Peyer's patch (tissue), 4 donors: ENCODE results near the gene TECTA. TPM values are rescaled to one million over a fixed set of nuclear protein-coding genes. Genes with fewer than 3 reads are reported as not detected.

Experiments
- DNase-seq, 3 donors: peaks; one replicate each; pipeline ENCODE4 v3.0.0-alpha.2; 2017 to 2019
- H3K27ac ChIP-seq, 4 donors: fragments of 200-600 bp; sonication (generic); one replicate each; pipeline ENCODE4 v1.5.1; 2016 to 2019
- H3K27me3 ChIP-seq, 2 donors: fragments of 200-600 bp; sonication (generic); one replicate each; pipeline ENCODE4 v1.5.1; 2019
- H3K36me3 ChIP-seq, 3 donors: fragments of 200-600 bp; sonication (generic); one replicate each; pipeline ENCODE4 v1.5.1; 2016 to 2019
- H3K4me1 ChIP-seq, 4 donors: fragments of 200-600 bp; sonication (generic); one replicate each; pipeline ENCODE4 v1.5.1; 2016 to 2019
- H3K4me3 ChIP-seq, 4 donors: fragments of 200-600 bp; sonication (generic); 1 replicate in 3 of 4; 2 replicates in 1 of 4; pipeline ENCODE4 v1.5.1; 2016 to 2019; ENCODE audit warnings: mild to moderate bottlenecking in 1 of 4
- H3K9me3 ChIP-seq, 4 donors: fragments of 200-600 bp; sonication (generic); one replicate each; pipeline ENCODE4 v1.5.1; 2016 to 2019; ENCODE audit warnings: mild to moderate bottlenecking in 1 of 4
- POLR2A ChIP-seq, 2 donors: fragments of 450-650 bp; IDR thresholded peaks; one replicate each; pipeline ENCODE4 v1.5.1; 2017; ENCODE audit warnings: antibody characterized with exemption in 2 of 2, mild to moderate bottlenecking in 2 of 2, moderate library complexity in 2 of 2
- total RNA-seq, 4 donors: library from RNA; depleted of rRNA; stranded (reverse); fragments of >200 nt; gene quantifications; one replicate each; pipeline ENCODE4 v1.1.0, GENCODE V29; 2016
- TF ChIP-seq, protein P1 (sequence below), 6 experiments: fragments of 450-650 bp in 4 of 6; fragments of 200-600 bp in 2 of 6; sonication (generic) in 1 of 6; IDR thresholded peaks; one replicate each; pipeline ENCODE4 v1.5.1; 2017 to 2019; ENCODE audit warnings: antibody characterized with exemption in 6 of 6, mild to moderate bottlenecking in 3 of 6, moderate library complexity in 1 of 6

The TECTA gene
- total RNA-seq, 4 donors from 2014 or later = 0.19 to 6.6 (median 0.67) TPM; not detected in 1

DNA sequence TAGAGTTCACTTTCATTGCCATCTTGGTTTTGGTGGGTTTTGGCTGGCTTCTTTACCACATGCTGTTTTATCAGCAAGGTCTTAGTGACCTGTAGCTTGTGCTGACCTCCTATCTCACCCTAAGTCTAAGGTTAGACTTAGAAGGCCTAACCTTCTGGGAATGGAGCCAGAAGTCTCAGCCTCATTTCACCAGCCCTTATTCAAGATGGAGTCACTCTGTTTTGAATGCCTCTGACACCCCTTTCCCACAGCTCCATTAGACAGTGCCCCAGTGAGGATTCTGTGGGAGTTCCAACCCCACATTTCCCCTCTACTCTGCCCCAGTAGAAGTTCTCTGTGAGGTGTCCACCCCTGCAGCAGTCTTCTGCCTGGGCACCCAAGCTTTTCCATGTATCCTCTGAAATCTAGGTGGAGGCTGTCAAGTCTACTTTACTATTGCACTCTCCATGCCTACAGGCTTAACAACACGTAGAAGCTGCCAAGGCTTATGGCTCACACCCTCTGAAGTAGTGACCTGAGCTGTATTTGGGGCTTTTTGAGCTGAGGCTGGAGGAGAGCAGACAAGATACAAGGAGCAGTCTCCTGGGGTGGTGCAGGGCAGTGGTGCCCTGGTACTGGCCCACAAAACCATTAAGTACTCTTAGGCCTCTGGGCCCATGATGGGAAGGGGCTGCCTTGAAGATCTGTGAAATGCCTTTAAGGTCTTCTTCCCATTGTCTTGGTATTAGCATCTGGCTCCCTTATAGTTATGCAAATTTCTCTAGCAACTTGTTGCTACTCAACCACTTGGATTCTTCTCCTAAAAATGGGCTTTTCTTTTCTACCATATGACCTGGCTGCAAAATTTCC lies 125.6 kb downstream of the TECTA start:
- Histone ChIP-seq H3K4me3 (no peak overlapping the region), H3K27me3 (no peaks in the 10 kb centered on the region), H3K4me1 (no peaks in the 10 kb centered on the region), H3K36me3 (no peaks in the 10 kb centered on the region), H3K27ac (no peak overlapping the region), H3K9me3 (no peaks in the 10 kb centered on the region)
- DNase-seq = no peak
- TF ChIP-seq, protein P1, sequence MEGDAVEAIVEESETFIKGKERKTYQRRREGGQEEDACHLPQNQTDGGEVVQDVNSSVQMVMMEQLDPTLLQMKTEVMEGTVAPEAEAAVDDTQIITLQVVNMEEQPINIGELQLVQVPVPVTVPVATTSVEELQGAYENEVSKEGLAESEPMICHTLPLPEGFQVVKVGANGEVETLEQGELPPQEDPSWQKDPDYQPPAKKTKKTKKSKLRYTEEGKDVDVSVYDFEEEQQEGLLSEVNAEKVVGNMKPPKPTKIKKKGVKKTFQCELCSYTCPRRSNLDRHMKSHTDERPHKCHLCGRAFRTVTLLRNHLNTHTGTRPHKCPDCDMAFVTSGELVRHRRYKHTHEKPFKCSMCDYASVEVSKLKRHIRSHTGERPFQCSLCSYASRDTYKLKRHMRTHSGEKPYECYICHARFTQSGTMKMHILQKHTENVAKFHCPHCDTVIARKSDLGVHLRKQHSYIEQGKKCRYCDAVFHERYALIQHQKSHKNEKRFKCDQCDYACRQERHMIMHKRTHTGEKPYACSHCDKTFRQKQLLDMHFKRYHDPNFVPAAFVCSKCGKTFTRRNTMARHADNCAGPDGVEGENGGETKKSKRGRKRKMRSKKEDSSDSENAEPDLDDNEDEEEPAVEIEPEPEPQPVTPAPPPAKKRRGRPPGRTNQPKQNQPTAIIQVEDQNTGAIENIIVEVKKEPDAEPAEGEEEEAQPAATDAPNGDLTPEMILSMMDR (IDR thresholded peaks at IDR 0.05) = no peak
- TF ChIP-seq POLR2A (IDR thresholded peaks at IDR 0.05) = no peak

DNA sequence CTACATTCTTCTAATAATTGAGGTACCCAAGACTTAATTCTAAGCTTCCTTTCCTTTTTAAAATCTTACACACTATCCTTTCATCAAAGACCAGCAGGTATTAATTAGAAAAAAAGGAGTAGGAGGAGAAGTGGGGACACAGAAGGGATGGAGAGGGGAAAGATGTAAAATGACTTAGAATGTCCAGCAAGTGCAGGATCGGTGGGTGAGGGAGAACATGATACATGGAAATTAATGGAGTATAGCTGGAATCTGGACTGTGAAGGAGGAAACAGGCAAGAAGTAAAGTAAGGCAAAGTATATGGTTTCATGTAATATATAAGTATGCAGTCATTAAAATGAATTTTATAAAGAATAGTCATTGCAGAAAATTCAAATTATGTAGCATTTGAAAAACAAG lies 127.8 kb downstream of the TECTA start:
- TF ChIP-seq POLR2A (IDR thresholded peaks at IDR 0.05) = no peak
- TF ChIP-seq, protein P1 (IDR thresholded peaks at IDR 0.05) = no peak
- DNase-seq = no peak
- H3K4me3 ChIP-seq = no peak overlapping the region

DNA sequence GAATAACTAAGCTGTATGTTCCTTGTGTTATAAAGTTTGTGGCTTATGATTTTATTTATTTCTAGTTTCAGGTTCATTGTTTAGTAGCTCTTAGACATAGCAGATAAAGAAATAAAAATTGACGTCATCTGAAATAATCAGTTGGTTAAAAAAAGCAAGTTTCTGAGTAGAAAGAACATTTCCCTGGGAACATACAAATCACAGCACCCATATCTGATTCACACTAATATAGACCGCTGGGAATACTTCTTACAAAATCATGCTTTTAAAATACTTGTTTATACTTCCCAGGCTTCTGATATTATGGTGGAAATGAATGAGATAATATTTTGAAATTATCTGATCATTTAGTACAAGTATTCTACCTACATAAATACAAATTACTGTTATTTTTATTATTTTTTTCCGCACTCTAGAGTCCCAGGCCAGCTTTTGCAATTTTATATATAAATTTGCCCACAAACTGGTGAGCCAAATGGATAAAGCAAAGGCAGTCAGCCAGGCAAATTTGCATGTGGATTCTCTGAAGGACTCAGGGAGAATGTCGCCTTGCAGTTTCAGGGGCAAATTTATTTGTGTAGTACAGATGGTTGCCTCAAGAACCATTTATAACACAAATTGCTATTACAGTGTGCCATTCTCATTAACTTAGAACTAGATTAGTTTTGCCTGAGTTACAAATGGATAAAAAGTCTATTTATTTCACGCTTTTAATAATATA lies 128.6 kb downstream of the TECTA start:
- TF ChIP-seq, protein P1 (IDR thresholded peaks at IDR 0.05) = no peak
- no peak for TF ChIP-seq POLR2A (IDR thresholded peaks at IDR 0.05)
- Histone ChIP-seq H3K27me3 (no peaks in the 10 kb centered on the region), H3K36me3 (no peaks in the 10 kb centered on the region), H3K27ac (no peak overlapping the region), H3K9me3 (no peaks in the 10 kb centered on the region), H3K4me1 (no peaks in the 10 kb centered on the region), H3K4me3 (no peak overlapping the region)
- no peak for DNase-seq

More for the DNA sequence above, 127.8 kb downstream of the TECTA start:
- H3K36me3 ChIP-seq = no peaks in the 10 kb centered on the region
- H3K9me3 ChIP-seq = no peaks in the 10 kb centered on the region
- H3K4me1 ChIP-seq = no peaks in the 10 kb centered on the region
- no peak overlapping the region for H3K27ac ChIP-seq
- H3K27me3 ChIP-seq = no peaks in the 10 kb centered on the region

DNA sequence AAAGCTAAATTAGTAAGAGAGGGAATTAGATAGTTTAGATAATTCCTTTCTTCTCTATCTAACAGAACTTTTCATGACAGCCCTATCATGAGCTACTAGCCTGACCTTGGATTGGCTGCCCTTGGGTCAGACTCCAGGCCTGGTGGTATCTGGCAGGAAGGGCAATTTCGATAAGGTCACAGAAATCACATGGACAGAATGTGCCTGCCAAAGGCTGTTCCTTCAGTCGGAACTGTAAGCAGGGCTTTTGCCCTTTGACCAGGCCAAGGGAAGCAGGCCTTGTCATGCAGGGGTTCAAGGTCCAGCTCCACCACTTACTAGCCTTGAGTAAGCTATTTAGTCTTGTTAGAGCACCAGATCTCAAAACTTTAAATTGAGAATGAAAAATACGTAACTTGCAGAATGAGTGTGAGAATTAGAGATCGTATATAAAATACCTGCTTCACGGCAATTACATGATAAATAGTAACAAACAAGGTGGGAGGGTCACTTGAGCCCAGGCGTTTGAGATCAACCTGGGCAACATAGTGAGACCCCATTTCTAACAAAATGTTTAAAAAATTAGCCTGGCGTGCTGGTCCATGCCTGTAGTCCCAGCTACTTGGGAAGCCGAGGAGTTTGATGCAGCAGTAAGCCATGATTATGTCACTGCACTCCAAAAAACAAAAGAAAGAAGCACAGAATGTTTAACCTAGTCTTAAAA lies 130.7 kb downstream of the TECTA start:
- Histone ChIP-seq H3K36me3 (no peaks in the 10 kb centered on the region), H3K27ac (peak overlapping the region in 2 of 4 donors; percentile 61 to 69), H3K27me3 (no peaks in the 10 kb centered on the region), H3K4me3 (no peak overlapping the region), H3K9me3 (no peaks in the 10 kb centered on the region), H3K4me1 (peaks cover 0 to 5% (median 2%) of the 10 kb centered on the region in 4 donors)
- TF ChIP-seq, protein P1 (IDR thresholded peaks at IDR 0.05) = no peak
- no peak for TF ChIP-seq POLR2A (IDR thresholded peaks at IDR 0.05)
- peak in 2 of 3 donors; percentile 74 to 87 for DNase-seq

DNA sequence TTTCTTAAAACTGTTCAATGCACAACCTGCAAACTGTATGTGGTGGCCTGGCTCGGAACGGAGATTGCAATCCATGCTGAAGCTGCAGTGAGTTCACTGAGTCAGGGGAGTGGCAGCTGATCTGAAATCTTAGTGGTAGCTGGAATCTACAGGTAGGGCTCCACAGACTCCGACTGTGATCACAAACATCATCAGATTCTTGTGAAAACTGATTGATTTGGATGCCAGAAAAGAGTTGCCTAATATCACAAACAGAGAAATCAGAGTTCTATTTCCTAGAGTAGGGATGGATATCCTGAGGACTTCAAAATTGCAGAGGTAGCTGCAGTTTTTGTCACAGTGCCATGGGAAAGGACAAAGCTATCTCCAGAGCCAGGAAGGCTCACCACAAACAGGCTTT lies 134.0 kb downstream of the TECTA start:
- no peak overlapping the region for H3K27ac ChIP-seq
- no peak overlapping the region for H3K4me3 ChIP-seq
- TF ChIP-seq POLR2A (IDR thresholded peaks at IDR 0.05) = no peak
- TF ChIP-seq, protein P1 (IDR thresholded peaks at IDR 0.05) = no peak
- no peaks in the 10 kb centered on the region for H3K9me3 ChIP-seq
- H3K4me1 ChIP-seq = peaks cover 0 to 16% (median 2%) of the 10 kb centered on the region in 4 donors
- H3K36me3 ChIP-seq = no peaks in the 10 kb centered on the region
- H3K27me3 ChIP-seq = no peaks in the 10 kb centered on the region
- no peak for DNase-seq
